ENCODE data around the gene TMEM151B.

DNA sequence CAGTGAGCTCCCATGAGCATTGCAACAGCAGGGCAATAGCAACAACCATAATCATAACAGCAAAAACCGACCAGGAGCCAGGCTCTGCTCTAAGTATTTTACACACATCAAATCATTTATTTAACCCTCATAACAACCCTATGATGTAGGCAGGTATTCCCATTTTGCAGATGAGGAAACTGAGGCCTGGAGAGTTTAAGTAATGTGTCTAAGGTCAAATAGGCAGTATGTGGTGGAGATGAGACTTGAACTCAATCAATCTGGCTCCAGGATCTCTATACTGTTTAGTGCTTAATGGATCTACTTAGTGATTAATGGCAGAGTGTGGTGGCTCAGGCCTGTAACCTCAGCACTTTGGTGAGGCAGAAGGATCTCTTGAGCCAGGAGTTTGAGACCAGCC is 3.4 kb downstream of the TMEM151B start:
- TF ChIP-seq, protein P1, sequence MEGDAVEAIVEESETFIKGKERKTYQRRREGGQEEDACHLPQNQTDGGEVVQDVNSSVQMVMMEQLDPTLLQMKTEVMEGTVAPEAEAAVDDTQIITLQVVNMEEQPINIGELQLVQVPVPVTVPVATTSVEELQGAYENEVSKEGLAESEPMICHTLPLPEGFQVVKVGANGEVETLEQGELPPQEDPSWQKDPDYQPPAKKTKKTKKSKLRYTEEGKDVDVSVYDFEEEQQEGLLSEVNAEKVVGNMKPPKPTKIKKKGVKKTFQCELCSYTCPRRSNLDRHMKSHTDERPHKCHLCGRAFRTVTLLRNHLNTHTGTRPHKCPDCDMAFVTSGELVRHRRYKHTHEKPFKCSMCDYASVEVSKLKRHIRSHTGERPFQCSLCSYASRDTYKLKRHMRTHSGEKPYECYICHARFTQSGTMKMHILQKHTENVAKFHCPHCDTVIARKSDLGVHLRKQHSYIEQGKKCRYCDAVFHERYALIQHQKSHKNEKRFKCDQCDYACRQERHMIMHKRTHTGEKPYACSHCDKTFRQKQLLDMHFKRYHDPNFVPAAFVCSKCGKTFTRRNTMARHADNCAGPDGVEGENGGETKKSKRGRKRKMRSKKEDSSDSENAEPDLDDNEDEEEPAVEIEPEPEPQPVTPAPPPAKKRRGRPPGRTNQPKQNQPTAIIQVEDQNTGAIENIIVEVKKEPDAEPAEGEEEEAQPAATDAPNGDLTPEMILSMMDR (IDR thresholded peaks at IDR 0.05; ENCODE audit: low read depth, low read length): no peak
- TF ChIP-seq POLR2A (IDR thresholded peaks at IDR 0.05; ENCODE audit: extremely low read depth, insufficient read length): no peak

All from NB4 (cell line).